ENCODE results near the gene TMEM26.

The TMEM26 gene

GRCh38 chr10:61406736-61407135, 46.4 kb downstream of the TMEM26 start:
- DNase-seq (ENCODE audit: low read depth in 2 of 2) = no peak
- H3K4me3 ChIP-seq (replicated peaks in 1 of 2; ENCODE audit: low read depth in 2 of 2, low read length in 2 of 2) = no peak overlapping the region
- no peak for TF ChIP-seq CTCF (IDR thresholded peaks at IDR 0.05; ENCODE audit: low read depth, low read length)

- no peak for DNase-seq (ENCODE audit: low read depth in 2 of 2)
- no peak overlapping the region for H3K4me3 ChIP-seq (replicated peaks in 1 of 2; ENCODE audit: low read depth in 2 of 2, low read length in 2 of 2)
- TF ChIP-seq CTCF (IDR thresholded peaks at IDR 0.05; ENCODE audit: low read depth, low read length) = no peak
Observed at GRCh38 chr10:61406242-61406641, 46.9 kb downstream of the TMEM26 start.

GRCh38 chr10:61404751-61405150, 48.4 kb downstream of the TMEM26 start:
- TF ChIP-seq CTCF (IDR thresholded peaks at IDR 0.05; ENCODE audit: low read depth, low read length) = no peak
- H3K4me3 ChIP-seq (replicated peaks in 1 of 2; ENCODE audit: low read depth in 2 of 2, low read length in 2 of 2) = no peak overlapping the region
- DNase-seq (ENCODE audit: low read depth in 2 of 2) = peak; percentile 25 to 69

- peak in 1 of 2 donors; percentile 6 for DNase-seq (ENCODE audit: low read depth in 2 of 2)
- no peak for TF ChIP-seq CTCF (IDR thresholded peaks at IDR 0.05; ENCODE audit: low read depth, low read length)
- no peak overlapping the region for H3K4me3 ChIP-seq (replicated peaks in 1 of 2; ENCODE audit: low read depth in 2 of 2, low read length in 2 of 2)
Observed at GRCh38 chr10:61400524-61400923, 52.7 kb downstream of the TMEM26 start.

- no peak for TF ChIP-seq CTCF (IDR thresholded peaks at IDR 0.05; ENCODE audit: low read depth, low read length)
- H3K4me3 ChIP-seq (replicated peaks in 1 of 2; ENCODE audit: low read depth in 2 of 2, low read length in 2 of 2) = no peak overlapping the region
- peak in 1 of 2 donors; percentile 77 for DNase-seq (ENCODE audit: low read depth in 2 of 2)
Observed at GRCh38 chr10:61399406-61399805, 53.8 kb downstream of the TMEM26 start.

- DNase-seq (ENCODE audit: low read depth in 2 of 2) = peak in 1 of 2 donors; percentile 24
- no peak overlapping the region for H3K4me3 ChIP-seq (replicated peaks in 1 of 2; ENCODE audit: low read depth in 2 of 2, low read length in 2 of 2)
- TF ChIP-seq CTCF (IDR thresholded peaks at IDR 0.05; ENCODE audit: low read depth, low read length) = no peak
Observed at GRCh38 chr10:61398366-61399129, 54.6 kb downstream of the TMEM26 start.

All from cardiac fibroblast (primary cell).